H9 (cell line): ENCODE results near the gene NIPSNAP3A. TPM values are rescaled to one million over a fixed set of nuclear protein-coding genes. Genes with fewer than 3 reads are reported as not detected.

Experiments
- DNase-seq: peaks from one replicate; pipeline ENCODE4 v3.0.0-alpha.2; 2017
- H2AFZ ChIP-seq: one replicate; pipeline ENCODE4 v1.6.1; 2013; ENCODE audit warnings: mild to moderate bottlenecking, low read length, control low read depth, moderate library complexity
- H2AK5ac ChIP-seq: 2 replicates; pipeline ENCODE4 v1.6.1; 2013; ENCODE audit warnings: low read length, control low read depth, mixed read lengths; ENCODE audit not compliant: insufficient read length
- H2BK120ac ChIP-seq: one replicate; pipeline ENCODE4 v1.6.1; 2013; ENCODE audit warnings: low read depth, mild to moderate bottlenecking, low read length, control low read depth, inconsistent platforms; ENCODE audit not compliant: poor library complexity, severe bottlenecking
- H2BK12ac ChIP-seq: 2 replicates; pipeline ENCODE4 v1.6.1; 2013; ENCODE audit warnings: low read length, control low read depth, mixed read lengths, low read depth; ENCODE audit not compliant: insufficient read length
- H2BK15ac ChIP-seq: 2 replicates; pipeline ENCODE4 v1.6.1; 2013; ENCODE audit warnings: low read depth, low read length, control low read depth
- H2BK20ac ChIP-seq: one replicate; pipeline ENCODE4 v1.6.1; 2013; ENCODE audit warnings: low read depth, mild to moderate bottlenecking, low read length, control low read depth, inconsistent platforms; ENCODE audit not compliant: poor library complexity, severe bottlenecking
- H2BK5ac ChIP-seq: 2 replicates; pipeline ENCODE4 v1.6.1; 2013; ENCODE audit warnings: low read length, control low read depth, mixed read lengths; ENCODE audit not compliant: insufficient read length
- H3K14ac ChIP-seq: 2 replicates; pipeline ENCODE4 v1.6.1; 2013; ENCODE audit warnings: low read length, control low read depth; ENCODE audit not compliant: insufficient read depth
- H3K18ac ChIP-seq: 2 replicates; pipeline ENCODE4 v1.6.1; 2013; ENCODE audit warnings: low read depth, mild to moderate bottlenecking, mixed read lengths, low read length, control low read depth; ENCODE audit not compliant: insufficient read length
- H3K23ac ChIP-seq: 2 replicates; pipeline ENCODE4 v1.6.1; 2013; ENCODE audit warnings: low read length, control low read depth, mixed read lengths, low read depth; ENCODE audit not compliant: insufficient read length
- H3K23me2 ChIP-seq: 2 replicates; pipeline ENCODE4 v1.6.1; 2013; ENCODE audit warnings: low read depth, mild to moderate bottlenecking, mixed read lengths, low read length, control low read depth; ENCODE audit not compliant: insufficient read length, poor library complexity, severe bottlenecking
- H3K27ac ChIP-seq: 2 replicates; pipeline ENCODE4 v1.5.1; 2013; ENCODE audit warnings: low read length, control low read depth, mixed read lengths, low read depth; ENCODE audit not compliant: insufficient read length
- H3K27me3 ChIP-seq: 2 replicates; pipeline ENCODE4 v1.6.1; 2013; ENCODE audit warnings: low read length, control low read depth, inconsistent platforms; ENCODE audit not compliant: insufficient read depth
- H3K4ac ChIP-seq: 2 replicates; pipeline ENCODE4 v1.6.1; 2013; ENCODE audit warnings: low read depth, mild to moderate bottlenecking, control low read depth, inconsistent platforms, low read length, moderate library complexity
- H3K4me1 ChIP-seq: 2 replicates; pipeline ENCODE4 v1.6.1; 2013; ENCODE audit warnings: low read length, control low read depth, inconsistent platforms; ENCODE audit not compliant: insufficient read depth
- H3K4me2 ChIP-seq: 2 replicates; pipeline ENCODE4 v1.6.1; 2013; ENCODE audit warnings: low read length, control low read depth, mixed read lengths; ENCODE audit not compliant: insufficient read length, insufficient read depth
- H3K56ac ChIP-seq: 2 replicates; pipeline ENCODE4 v1.6.1; 2013; ENCODE audit warnings: low read depth, mild to moderate bottlenecking, mixed read lengths, low read length, control low read depth; ENCODE audit not compliant: insufficient read length
- H3K79me1 ChIP-seq: 2 replicates; pipeline ENCODE4 v1.6.1; 2013; ENCODE audit warnings: low read depth, mild to moderate bottlenecking, moderate library complexity, low read length, control low read depth, inconsistent platforms; ENCODE audit not compliant: insufficient read depth, poor library complexity, severe bottlenecking
- H3K79me2 ChIP-seq: 2 replicates; pipeline ENCODE4 v1.6.1; 2013; ENCODE audit warnings: low read length, control low read depth, inconsistent platforms; ENCODE audit not compliant: insufficient read depth
- H3K9ac ChIP-seq: 2 replicates; pipeline ENCODE4 v1.6.1; 2013; ENCODE audit warnings: low read length, control low read depth, mixed read lengths; ENCODE audit not compliant: insufficient read length; ENCODE audit errors: extremely low read depth
- H3K9me3 ChIP-seq: one replicate; pipeline ENCODE4 v1.6.1; 2013; ENCODE audit warnings: low read depth, low read length, inconsistent platforms; ENCODE audit not compliant: control insufficient read depth
- H3T11ph ChIP-seq: one replicate; pipeline ENCODE4 v1.6.1; 2013; ENCODE audit warnings: mild to moderate bottlenecking, low read length, control low read depth, inconsistent platforms
- H4K20me1 ChIP-seq: one replicate; pipeline ENCODE4 v1.6.1; 2013; ENCODE audit not compliant: control insufficient read depth, insufficient read length, insufficient read depth
- H4K5ac ChIP-seq: 2 replicates; pipeline ENCODE4 v1.6.1; 2013; ENCODE audit warnings: low read depth, mild to moderate bottlenecking, mixed read lengths, low read length, control low read depth; ENCODE audit not compliant: insufficient read length
- H4K8ac ChIP-seq: replicated peaks from 2 replicates; pipeline ENCODE4 v1.6.1; 2013; ENCODE audit warnings: low read length, control low read depth, mixed read lengths, low read depth; ENCODE audit not compliant: insufficient read length
- H4K91ac ChIP-seq: 2 replicates; pipeline ENCODE4 v1.6.1; 2013; ENCODE audit warnings: low read depth, mild to moderate bottlenecking, moderate library complexity, mixed read lengths, low read length, control low read depth; ENCODE audit not compliant: insufficient read length
- H3K27ac Mint-ChIP-seq, 3 experiments: 2 replicates in 2 of 3; 3 replicates in 1 of 3; pipeline ENCODE4 v1.8.0; 2020 to 2021; ENCODE audit warnings: mixed read lengths in 3 of 3, mild to moderate bottlenecking in 1 of 3, moderate library complexity in 1 of 3
- H3K27me3 Mint-ChIP-seq: 2 replicates; pipeline ENCODE4 v1.8.0; 2021; ENCODE audit warnings: low read depth, mild to moderate bottlenecking, moderate library complexity, mixed read lengths
- H3K36me3 Mint-ChIP-seq, 3 experiments: 2 replicates in 2 of 3; 3 replicates in 1 of 3; pipeline ENCODE4 v1.8.0; 2020 to 2021; ENCODE audit warnings: low read depth in 3 of 3, mixed read lengths in 3 of 3; ENCODE audit not compliant: insufficient read depth in 1 of 3
- H3K4me1 Mint-ChIP-seq, 2 experiments: 2 replicates each; pipeline ENCODE4 v1.8.0; 2020; ENCODE audit warnings: mixed read lengths in 2 of 2
- H3K4me3 Mint-ChIP-seq, 2 experiments: 2 replicates in 1 of 2; 3 replicates in 1 of 2; pipeline ENCODE4 v1.8.0; 2020 to 2021; ENCODE audit warnings: mild to moderate bottlenecking in 2 of 2, mixed read lengths in 2 of 2, moderate library complexity in 1 of 2
- H3K9me3 Mint-ChIP-seq, 2 experiments: 2 replicates in 1 of 2; 3 replicates in 1 of 2; pipeline ENCODE4 v1.8.0; 2020; ENCODE audit warnings: mild to moderate bottlenecking in 2 of 2, mixed read lengths in 2 of 2, moderate library complexity in 1 of 2
- WGBS: extraction: QIAGEN DNeasy Blood & Tissue Kit; methylation state at CpG from one replicate; pipeline ENCODE4 v1.1.7; 2013; ENCODE audit warnings: missing lambda C conversion rate, low lambda C conversion rate, mixed read lengths; ENCODE audit not compliant: insufficient read length; ENCODE audit errors: extremely low coverage; 5-methylcytosine and 5-hydroxymethylcytosine counted together
- total RNA-seq: library from RNA; stranded (reverse); gene quantifications from 2 replicates; pipeline ENCODE4 v1.2.1, GENCODE V29; 2021
- TF ChIP-seq, protein P1 (sequence below): fragments of 200-600 bp; sonication (generic); conservative IDR thresholded peaks from 3 replicates; pipeline ENCODE4 v1.8.0; 2021; ENCODE audit warnings: antibody characterized with exemption, mild to moderate bottlenecking

Gene NIPSNAP3A
- total RNA-seq, 1 experiment from 2014 or later, result 13.9 TPM

DNA sequence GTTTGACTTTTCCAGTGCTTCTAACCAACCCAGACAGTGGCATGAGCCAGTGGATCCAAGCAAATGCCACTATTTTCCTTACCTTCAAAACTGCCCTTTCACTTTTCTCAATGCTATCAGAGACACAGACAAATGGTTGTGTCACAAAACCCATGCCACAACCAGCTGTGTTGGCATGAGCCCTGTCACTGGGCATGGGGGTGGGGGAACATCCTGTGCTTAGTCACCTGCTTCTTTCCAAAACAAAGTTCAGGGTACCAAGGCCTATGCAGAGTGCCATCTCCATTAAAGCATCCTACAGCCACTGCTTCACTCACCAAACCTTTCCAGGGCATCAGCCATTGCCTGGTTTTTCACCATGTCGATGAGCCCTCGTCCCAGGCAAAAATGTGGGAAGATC, 46.6 kb downstream of the NIPSNAP3A start:
- H3K27ac Mint-ChIP-seq, result no peak overlapping the region
- no peak for DNase-seq
- no peak overlapping the region for H3K23ac ChIP-seq
- no peaks in the 10 kb centered on the region for H3K9me3 ChIP-seq
- no peak overlapping the region for H3T11ph ChIP-seq
- no peak overlapping the region for H3K4ac ChIP-seq
- H2AK5ac ChIP-seq, result no peak overlapping the region
- H2BK20ac ChIP-seq, result no peak overlapping the region
- H3K56ac ChIP-seq, result no peak overlapping the region
- no peak overlapping the region for H4K5ac ChIP-seq
- no peak overlapping the region for H4K8ac ChIP-seq
- H2BK120ac ChIP-seq, result no peak overlapping the region
- no peaks in the 10 kb centered on the region for H4K20me1 ChIP-seq
- no peak overlapping the region for H2AFZ ChIP-seq
- TF ChIP-seq, protein P1, sequence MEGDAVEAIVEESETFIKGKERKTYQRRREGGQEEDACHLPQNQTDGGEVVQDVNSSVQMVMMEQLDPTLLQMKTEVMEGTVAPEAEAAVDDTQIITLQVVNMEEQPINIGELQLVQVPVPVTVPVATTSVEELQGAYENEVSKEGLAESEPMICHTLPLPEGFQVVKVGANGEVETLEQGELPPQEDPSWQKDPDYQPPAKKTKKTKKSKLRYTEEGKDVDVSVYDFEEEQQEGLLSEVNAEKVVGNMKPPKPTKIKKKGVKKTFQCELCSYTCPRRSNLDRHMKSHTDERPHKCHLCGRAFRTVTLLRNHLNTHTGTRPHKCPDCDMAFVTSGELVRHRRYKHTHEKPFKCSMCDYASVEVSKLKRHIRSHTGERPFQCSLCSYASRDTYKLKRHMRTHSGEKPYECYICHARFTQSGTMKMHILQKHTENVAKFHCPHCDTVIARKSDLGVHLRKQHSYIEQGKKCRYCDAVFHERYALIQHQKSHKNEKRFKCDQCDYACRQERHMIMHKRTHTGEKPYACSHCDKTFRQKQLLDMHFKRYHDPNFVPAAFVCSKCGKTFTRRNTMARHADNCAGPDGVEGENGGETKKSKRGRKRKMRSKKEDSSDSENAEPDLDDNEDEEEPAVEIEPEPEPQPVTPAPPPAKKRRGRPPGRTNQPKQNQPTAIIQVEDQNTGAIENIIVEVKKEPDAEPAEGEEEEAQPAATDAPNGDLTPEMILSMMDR, result no peak
- H2BK5ac ChIP-seq, result no peak overlapping the region
- H3K9ac ChIP-seq, result no peak overlapping the region
- no peaks in the 10 kb centered on the region for H3K79me2 ChIP-seq
- H3K4me2 ChIP-seq, result no peak overlapping the region
- no peak overlapping the region for H4K91ac ChIP-seq
- no peaks in the 10 kb centered on the region for H3K27me3 Mint-ChIP-seq
- no peak overlapping the region for H2BK15ac ChIP-seq
- no peak overlapping the region for H3K18ac ChIP-seq
- no peaks in the 10 kb centered on the region for H3K27me3 ChIP-seq
- H3K4me3 Mint-ChIP-seq, result no peak overlapping the region
- no peaks in the 10 kb centered on the region for H3K79me1 ChIP-seq
- H3K14ac ChIP-seq, result no peak overlapping the region
- no peaks in the 10 kb centered on the region for H3K4me1 Mint-ChIP-seq
- no peak overlapping the region for H3K27ac ChIP-seq
- no peaks in the 10 kb centered on the region for H3K4me1 ChIP-seq
- no peaks in the 10 kb centered on the region for H3K9me3 Mint-ChIP-seq
- H2BK12ac ChIP-seq, result no peak overlapping the region
- no CpG with 5 or more reads among the region's 2 CpGs for WGBS
- H3K36me3 Mint-ChIP-seq, result peaks cover 0 to 63% (median 53%) of the 10 kb centered on the region in 3 experiments; a peak in 5 of 7 replicates
- H3K23me2 ChIP-seq, result no peaks in the 10 kb centered on the region
